MM.1S (cell line): Measurements from ENCODE around the gene ITGB2.

Experiments
- DNase-seq: peaks from one replicate; pipeline ENCODE4 v3.0.0-alpha.2; 2015
- H2AFZ ChIP-seq: fragments of 300-600 bp; sonication (generic); 2 replicates; pipeline ENCODE4 v1.6.0; 2016; ENCODE audit warnings: antibody characterized with exemption, low read length
- H3F3A ChIP-seq: fragments of 300-600 bp; sonication (generic); 2 replicates; pipeline ENCODE4 v1.6.1; 2016; ENCODE audit warnings: mild to moderate bottlenecking, antibody characterized with exemption, low read length, moderate library complexity, mixed read lengths; ENCODE audit not compliant: insufficient read depth
- H3K27ac ChIP-seq: fragments of 300-600 bp; sonication (generic); 2 replicates; pipeline ENCODE4 v1.5.1; 2016; ENCODE audit warnings: mild to moderate bottlenecking, low read length
- H3K27me3 ChIP-seq: fragments of 300-600 bp; sonication (generic); replicated peaks from 2 replicates; pipeline ENCODE4 v1.6.0; 2016; ENCODE audit warnings: low read length; ENCODE audit not compliant: insufficient read depth
- H3K36me3 ChIP-seq: fragments of 300-600 bp; sonication (generic); replicated peaks from 2 replicates; pipeline ENCODE4 v1.6.1; 2016; ENCODE audit warnings: mild to moderate bottlenecking, low read length, mixed read lengths; ENCODE audit not compliant: insufficient read depth
- H3K4me1 ChIP-seq: fragments of 300-600 bp; sonication (generic); 2 replicates; pipeline ENCODE4 v1.6.1; 2016; ENCODE audit warnings: low read length, mixed read lengths
- H3K4me2 ChIP-seq: fragments of 300-600 bp; sonication (generic); 2 replicates; pipeline ENCODE4 v1.6.0; 2016; ENCODE audit warnings: low read depth, low read length
- H3K4me3 ChIP-seq: fragments of 300-600 bp; sonication (generic); 2 replicates; pipeline ENCODE4 v1.5.1; 2016; ENCODE audit warnings: low read length, mixed read lengths
- H3K79me2 ChIP-seq: fragments of 300-600 bp; sonication (generic); 2 replicates; pipeline ENCODE4 v1.6.1; 2016; ENCODE audit warnings: mixed run types, low read length, mixed read lengths
- H3K9ac ChIP-seq: fragments of 300-600 bp; sonication (generic); 2 replicates; pipeline ENCODE4 v1.6.1; 2016; ENCODE audit warnings: low read length, mixed read lengths
- H3K9me2 ChIP-seq: fragments of 300-600 bp; sonication (generic); replicated peaks from 2 replicates; pipeline ENCODE4 v1.6.1; 2016; ENCODE audit warnings: mild to moderate bottlenecking, low read length, mixed read lengths; ENCODE audit not compliant: insufficient read depth
- H3K9me3 ChIP-seq: fragments of 300-600 bp; sonication (generic); replicated peaks from 2 replicates; pipeline ENCODE4 v1.6.1; 2016; ENCODE audit warnings: mild to moderate bottlenecking, low read length, mixed read lengths; ENCODE audit not compliant: insufficient read depth
- H4K20me1 ChIP-seq: fragments of 300-600 bp; sonication (generic); 2 replicates; pipeline ENCODE4 v1.6.1; 2016; ENCODE audit warnings: mild to moderate bottlenecking, low read length, moderate library complexity, mixed read lengths; ENCODE audit not compliant: insufficient read depth
- EZH2 ChIP-seq: fragments of 300-600 bp; sonication (generic); optimal IDR thresholded peaks from 2 replicates; pipeline ENCODE3; 2017; ENCODE audit warnings: low read depth, mild to moderate bottlenecking, antibody characterized with exemption, low read length, mixed read lengths
- EZH2phosphoT487 ChIP-seq: fragments of 300-600 bp; sonication (generic); IDR thresholded peaks from 2 replicates; pipeline ENCODE4 v1.6.1; 2018; ENCODE audit warnings: antibody characterized with exemption, low read length
- TF ChIP-seq, protein P1 (sequence below): fragments of 300-600 bp; sonication (generic); IDR thresholded peaks from 2 replicates; pipeline ENCODE4 v1.5.1; 2016; ENCODE audit warnings: antibody characterized with exemption, low read length, mixed read lengths

The ITGB2 gene

DNA sequence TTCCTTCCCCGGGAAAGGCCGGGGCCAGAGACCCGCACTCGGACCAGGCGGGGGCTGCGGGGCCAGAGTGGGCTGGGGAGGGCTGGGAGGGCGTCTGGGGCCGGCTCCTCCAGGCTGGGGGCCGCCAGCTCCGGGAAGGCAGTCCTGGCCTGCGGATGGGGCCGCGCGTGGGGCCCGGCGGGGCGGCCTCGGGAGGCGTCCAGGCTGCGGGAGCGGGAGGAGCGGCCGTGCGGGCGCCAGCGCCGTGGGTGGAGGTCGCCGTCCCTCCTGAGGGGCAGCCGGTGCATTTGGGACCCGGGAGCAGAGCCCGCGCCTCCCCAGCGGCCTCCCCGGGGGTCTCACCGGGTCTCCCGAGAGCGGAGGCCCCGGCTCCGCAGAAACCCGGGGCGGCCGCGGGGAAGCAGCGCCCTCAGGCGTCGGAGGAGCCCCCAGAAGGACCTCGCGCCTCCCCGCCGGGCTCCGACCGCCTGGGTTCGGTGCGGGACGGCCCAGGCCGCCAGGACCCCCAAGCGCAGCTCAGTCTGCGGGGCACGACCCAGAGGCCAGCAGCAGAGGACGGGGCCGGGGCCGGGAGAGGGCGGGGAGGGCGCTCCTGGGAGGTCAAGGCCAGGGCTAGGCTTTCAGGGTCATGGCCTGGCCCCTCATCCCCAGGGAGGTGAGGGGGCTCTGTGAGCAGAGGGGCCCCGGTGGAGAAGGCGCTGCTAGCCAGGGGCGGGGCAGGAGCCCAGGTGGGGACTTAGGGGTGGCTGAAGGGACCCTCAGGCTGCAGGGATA lies 11.9 kb upstream of the ITGB2 start:
- Histone ChIP-seq H3K4me2 (no peak overlapping the region), H3K9ac (no peak overlapping the region), H2AFZ (no peak overlapping the region), H3K4me3 (no peak overlapping the region), H3K27me3 (peaks cover 95% of the 10 kb centered on the region), H4K20me1 (no peaks in the 10 kb centered on the region), H3K4me1 (no peaks in the 10 kb centered on the region), H3F3A (no peaks in the 10 kb centered on the region), H3K9me2 (no peaks in the 10 kb centered on the region), H3K9me3 (no peaks in the 10 kb centered on the region), H3K27ac (no peak overlapping the region), H3K36me3 (no peaks in the 10 kb centered on the region), H3K79me2 (no peaks in the 10 kb centered on the region)
- TF ChIP-seq EZH2, result no peak
- TF ChIP-seq, protein P1, sequence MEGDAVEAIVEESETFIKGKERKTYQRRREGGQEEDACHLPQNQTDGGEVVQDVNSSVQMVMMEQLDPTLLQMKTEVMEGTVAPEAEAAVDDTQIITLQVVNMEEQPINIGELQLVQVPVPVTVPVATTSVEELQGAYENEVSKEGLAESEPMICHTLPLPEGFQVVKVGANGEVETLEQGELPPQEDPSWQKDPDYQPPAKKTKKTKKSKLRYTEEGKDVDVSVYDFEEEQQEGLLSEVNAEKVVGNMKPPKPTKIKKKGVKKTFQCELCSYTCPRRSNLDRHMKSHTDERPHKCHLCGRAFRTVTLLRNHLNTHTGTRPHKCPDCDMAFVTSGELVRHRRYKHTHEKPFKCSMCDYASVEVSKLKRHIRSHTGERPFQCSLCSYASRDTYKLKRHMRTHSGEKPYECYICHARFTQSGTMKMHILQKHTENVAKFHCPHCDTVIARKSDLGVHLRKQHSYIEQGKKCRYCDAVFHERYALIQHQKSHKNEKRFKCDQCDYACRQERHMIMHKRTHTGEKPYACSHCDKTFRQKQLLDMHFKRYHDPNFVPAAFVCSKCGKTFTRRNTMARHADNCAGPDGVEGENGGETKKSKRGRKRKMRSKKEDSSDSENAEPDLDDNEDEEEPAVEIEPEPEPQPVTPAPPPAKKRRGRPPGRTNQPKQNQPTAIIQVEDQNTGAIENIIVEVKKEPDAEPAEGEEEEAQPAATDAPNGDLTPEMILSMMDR, result peak; percentile 11; the same call in 1 of the 2 replicates
- no peak for DNase-seq

DNA sequence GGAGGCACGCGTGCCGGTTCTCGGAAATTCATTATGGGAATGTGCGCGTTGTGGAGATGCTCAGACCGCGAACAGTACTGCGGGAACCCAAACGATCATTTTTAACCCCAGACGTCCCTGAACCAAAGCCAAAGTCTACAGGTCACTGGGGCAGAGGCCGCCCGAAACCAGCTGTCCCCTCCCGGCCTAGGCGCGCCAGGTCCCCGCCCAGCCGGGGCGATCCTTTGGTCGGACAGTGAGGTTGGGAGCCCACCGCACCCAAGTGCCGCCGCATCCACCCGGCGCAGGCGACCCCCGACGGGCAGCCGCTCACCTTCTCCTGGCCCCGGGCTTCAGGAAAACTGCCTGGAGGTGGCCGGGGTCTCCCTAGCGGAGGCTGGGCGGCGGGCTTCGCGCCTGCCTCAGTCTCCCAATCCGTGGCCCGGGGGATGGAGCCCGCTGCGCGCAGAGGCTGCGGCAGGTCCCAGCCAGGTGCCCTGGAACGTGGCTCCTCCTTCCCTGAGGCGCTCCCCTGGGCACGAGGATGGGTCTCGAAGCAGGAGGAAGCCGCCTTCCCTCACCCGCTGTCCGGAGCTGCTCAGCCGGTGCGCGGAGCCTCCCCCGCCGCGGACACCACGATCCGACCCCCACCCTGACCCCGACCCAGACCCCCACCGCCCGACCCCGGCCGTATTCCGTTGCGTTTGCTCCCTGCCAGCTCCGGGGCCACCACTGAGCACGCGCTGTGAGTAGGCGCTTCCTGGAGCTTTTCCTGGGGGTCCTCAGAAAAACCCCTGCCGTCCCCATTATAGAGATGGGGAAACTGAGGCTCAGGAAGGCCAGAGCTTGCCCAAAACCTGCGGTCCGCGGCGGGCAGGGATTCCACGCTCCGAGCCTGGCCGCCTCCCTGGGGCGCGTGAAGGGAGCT lies 11.1 kb upstream of the ITGB2 start:
- H3K9ac ChIP-seq, result no peak overlapping the region
- H3F3A ChIP-seq, result no peaks in the 10 kb centered on the region
- no peak overlapping the region for H2AFZ ChIP-seq
- H3K4me1 ChIP-seq, result no peaks in the 10 kb centered on the region
- no peaks in the 10 kb centered on the region for H3K79me2 ChIP-seq
- TF ChIP-seq, protein P1, result no peak
- TF ChIP-seq EZH2 (peak; percentile 98), EZH2phosphoT487 (no peak; the same call in none of the 2 replicates)
- DNase-seq, result no peak
- no peaks in the 10 kb centered on the region for H3K9me3 ChIP-seq
- H3K27ac ChIP-seq, result no peak overlapping the region
- H4K20me1 ChIP-seq, result no peaks in the 10 kb centered on the region
- H3K36me3 ChIP-seq, result no peaks in the 10 kb centered on the region
- no peak overlapping the region for H3K4me2 ChIP-seq
- H3K4me3 ChIP-seq, result no peak overlapping the region
- H3K27me3 ChIP-seq, result peaks cover 95% of the 10 kb centered on the region
- no peaks in the 10 kb centered on the region for H3K9me2 ChIP-seq

DNA sequence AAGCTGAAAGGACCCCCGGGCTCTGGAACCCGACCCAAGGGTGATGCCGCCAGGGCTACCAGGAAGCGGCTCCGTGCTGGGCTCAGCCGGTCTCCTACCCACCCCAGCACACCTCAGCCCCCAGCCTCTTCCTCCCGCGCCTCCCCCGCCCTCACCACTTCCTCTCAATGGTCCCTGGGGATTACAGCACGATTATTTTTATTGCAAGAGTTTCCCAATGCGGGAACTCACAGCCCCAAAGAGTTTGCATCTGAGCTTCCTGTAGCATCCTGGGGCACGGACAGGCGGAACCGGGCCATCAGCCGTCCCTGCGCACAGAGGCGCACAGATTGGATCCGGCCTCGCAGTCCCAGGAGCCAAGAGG lies 10.4 kb upstream of the ITGB2 start:
- Histone ChIP-seq H3F3A (no peaks in the 10 kb centered on the region), H3K9me2 (no peaks in the 10 kb centered on the region), H3K4me1 (no peaks in the 10 kb centered on the region), H3K4me3 (no peak overlapping the region), H3K9ac (no peak overlapping the region), H3K27me3 (peaks cover 95% of the 10 kb centered on the region), H3K36me3 (no peaks in the 10 kb centered on the region), H3K79me2 (no peaks in the 10 kb centered on the region), H2AFZ (no peak overlapping the region), H4K20me1 (no peaks in the 10 kb centered on the region), H3K27ac (no peak overlapping the region), H3K4me2 (no peak overlapping the region), H3K9me3 (no peaks in the 10 kb centered on the region)
- no peak for TF ChIP-seq EZH2
- TF ChIP-seq, protein P1, result no peak
- no peak for DNase-seq
